HG02943 (cell line): ENCODE results near the gene ZNF154.
"Not testable (repeated sequence)": the region's sequence is repeated elsewhere in the genome, so short reads cannot be mapped to it uniquely, and the experiment has no call there.

Experiments used
- ATAC-seq: cut with Tn5 transposase; IDR thresholded peaks from one replicate; pipeline ENCODE4 v1.9.1; 2021; ENCODE audit warnings: mild to moderate bottlenecking, low read depth, moderate library complexity; ENCODE audit not compliant: unreplicated experiment

The ZNF154 gene

GRCh38 chr19:57708641-57709361 lies at the start of gene ZNF154:
Gene ZNF154, minus strand, starts transcription at chr19:57709204. Its CDS starts 233 bp downstream, at chr19:57708971.
- ATAC-seq: no peak

- ATAC-seq: no peak
Measured at GRCh38 chr19:57757941-57758340, 48.9 kb upstream of the ZNF154 start.

GRCh38 chr19:57755031-57755430 lies 46.0 kb upstream of the ZNF154 start:
- no peak for ATAC-seq

- no peak for ATAC-seq
Measured at GRCh38 chr19:57754091-57754673, 45.2 kb upstream of the ZNF154 start.

GRCh38 chr19:57748029-57748428 lies 39.0 kb upstream of the ZNF154 start:
- no peak for ATAC-seq

- ATAC-seq: no peak
Measured at GRCh38 chr19:57747472-57747807, 38.4 kb upstream of the ZNF154 start.

- ATAC-seq: peak; percentile 96
Measured at GRCh38 chr19:57746580-57747471, 37.8 kb upstream of the ZNF154 start, which contains the start of gene ZNF776. Gene ZNF776, plus strand, starts transcription at chr19:57746815. Its CDS starts 244 bp downstream, at chr19:57747059.

GRCh38 chr19:57738770-57739169 lies 29.8 kb upstream of the ZNF154 start:
- not testable (repeated sequence) for ATAC-seq

- ATAC-seq: not testable (repeated sequence)
Measured at GRCh38 chr19:57738320-57738719, 29.3 kb upstream of the ZNF154 start.

GRCh38 chr19:57720878-57721277 lies 11.9 kb upstream of the ZNF154 start:
- ATAC-seq: no peak

- no peak for ATAC-seq
Measured at GRCh38 chr19:57719901-57720519, 11.0 kb upstream of the ZNF154 start.

GRCh38 chr19:57719424-57719823 lies 10.4 kb upstream of the ZNF154 start:
- no peak for ATAC-seq

GRCh38 chr19:57712222-57712621 lies 3.2 kb upstream of the ZNF154 start:
- no peak for ATAC-seq

GRCh38 chr19:57709616-57710015 lies 612 bp upstream of the ZNF154 start:
- no peak for ATAC-seq

GRCh38 chr19:57706346-57706745 lies 2.7 kb downstream of the ZNF154 start:
- ATAC-seq: no peak

GRCh38 chr19:57701625-57702024 lies 7.4 kb downstream of the ZNF154 start:
- ATAC-seq: no peak

GRCh38 chr19:57689750-57690149 lies 19.3 kb downstream of the ZNF154 start:
- no peak for ATAC-seq

GRCh38 chr19:57688011-57688763 lies 20.8 kb downstream of the ZNF154 start:
- no peak for ATAC-seq

GRCh38 chr19:57687363-57688010 lies 21.5 kb downstream of the ZNF154 start:
- ATAC-seq: no peak

GRCh38 chr19:57686727-57687126 lies 22.3 kb downstream of the ZNF154 start:
- no peak for ATAC-seq
